GM23338 (cell line): Measurements from ENCODE around the gene GCHFR. TPM values are rescaled to one million over a fixed set of nuclear protein-coding genes. Genes with fewer than 3 reads are reported as not detected.

ENCODE experiments used
- ATAC-seq: fragments of 200-7000 bp; cut with Tn5 transposase; 3 replicates; pipeline ENCODE4 v1.9.1; 2020
- DNase-seq: peaks from one replicate; pipeline ENCODE4 v3.0.0-alpha.2; 2015; ENCODE audit warnings: low spot score
- H2AFZ ChIP-seq: fragments of 200-600 bp; sonication (generic); 2 replicates; pipeline ENCODE4 v1.8.0; 2016; ENCODE audit warnings: antibody characterized with exemption, mild to moderate bottlenecking, moderate library complexity
- H3F3A ChIP-seq: fragments of 200-600 bp; sonication (generic); replicated peaks from 2 replicates; pipeline ENCODE4 v1.8.0; 2017; ENCODE audit warnings: antibody characterized with exemption, mixed run types, low read depth
- H3K27ac ChIP-seq: fragments of 200-600 bp; sonication (generic); 2 replicates; pipeline ENCODE4 v1.6.1; 2016; ENCODE audit warnings: low read depth
- H3K27me3 ChIP-seq: fragments of 200-600 bp; sonication (generic); 2 replicates; pipeline ENCODE4 v1.8.0; 2016; ENCODE audit warnings: mild to moderate bottlenecking, mixed run types, moderate library complexity; ENCODE audit not compliant: insufficient read depth
- H3K36me3 ChIP-seq: fragments of 200-600 bp; sonication (generic); 2 replicates; pipeline ENCODE4 v1.8.0; 2016; ENCODE audit warnings: mild to moderate bottlenecking; ENCODE audit not compliant: insufficient read depth
- H3K4me1 ChIP-seq: fragments of 200-600 bp; sonication (generic); 2 replicates; pipeline ENCODE4 v1.8.0; 2016; ENCODE audit warnings: mild to moderate bottlenecking, moderate library complexity; ENCODE audit not compliant: insufficient read depth
- H3K4me2 ChIP-seq: fragments of 200-600 bp; sonication (generic); 2 replicates; pipeline ENCODE4 v1.7.1; 2017; ENCODE audit warnings: mixed run types
- H3K4me3 ChIP-seq: fragments of 200-600 bp; sonication (generic); 2 replicates; pipeline ENCODE4 v1.6.1; 2016; ENCODE audit warnings: mixed run types
- H3K79me2 ChIP-seq: fragments of 200-600 bp; sonication (generic); replicated peaks from 2 replicates; pipeline ENCODE4 v1.8.0; 2017; ENCODE audit warnings: mild to moderate bottlenecking; ENCODE audit not compliant: insufficient read depth
- H3K9me2 ChIP-seq: fragments of 200-600 bp; sonication (generic); 2 replicates; pipeline ENCODE4 v1.8.0; 2017; ENCODE audit not compliant: insufficient read depth
- H4K20me1 ChIP-seq: fragments of 200-600 bp; sonication (generic); replicated peaks from 2 replicates; pipeline ENCODE4 v1.8.0; 2017; ENCODE audit warnings: mild to moderate bottlenecking; ENCODE audit not compliant: insufficient read depth
- H3K27ac Mint-ChIP-seq: 2 replicates; pipeline ENCODE4 v1.8.0; 2020; ENCODE audit warnings: inconsistent platforms, mild to moderate bottlenecking, moderate library complexity, mixed read lengths
- H3K27me3 Mint-ChIP-seq: 3 replicates; pipeline ENCODE4 v1.8.0; 2022; ENCODE audit warnings: low read depth, mild to moderate bottlenecking, moderate library complexity, mixed read lengths, inconsistent platforms; ENCODE audit not compliant: insufficient read depth, poor library complexity
- H3K36me3 Mint-ChIP-seq: 3 replicates; pipeline ENCODE4 v1.8.0; 2021; ENCODE audit warnings: low read depth, mild to moderate bottlenecking, inconsistent platforms, moderate library complexity, mixed read lengths
- H3K4me1 Mint-ChIP-seq: 3 replicates; pipeline ENCODE4 v1.8.0; 2020; ENCODE audit warnings: mild to moderate bottlenecking, inconsistent platforms, mixed read lengths
- H3K4me3 Mint-ChIP-seq: 3 replicates; pipeline ENCODE4 v1.8.0; 2021; ENCODE audit warnings: moderate library complexity, mild to moderate bottlenecking, inconsistent platforms, mixed read lengths
- H3K9me3 Mint-ChIP-seq: 3 replicates; pipeline ENCODE4 v1.8.0; 2020; ENCODE audit warnings: moderate library complexity, mild to moderate bottlenecking, inconsistent platforms, mixed read lengths
- CREB1 ChIP-seq: fragments of 250-450 bp; sonication (Bioruptor Pico); IDR thresholded peaks from 2 replicates; pipeline ENCODE4 v1.5.0; 2020; ENCODE audit warnings: low read depth, mild to moderate bottlenecking, moderate library complexity
- CTCF ChIP-seq, 2 experiments: fragments of 200-600 bp in 1 of 2; sonication (generic) in 1 of 2; conservative IDR thresholded peaks; 2 replicates each; pipeline versions ENCODE4 v1.5.1 to v1.6.1; 2016 to 2017; ENCODE audit warnings: antibody characterized with exemption in 2 of 2, low read depth in 2 of 2, mild to moderate bottlenecking in 2 of 2, moderate library complexity in 1 of 2
- JUNB ChIP-seq: IDR thresholded peaks from one replicate; pipeline ENCODE4 v1.6.1; 2016; ENCODE audit warnings: antibody characterized with exemption; ENCODE audit not compliant: unreplicated experiment
- POLR2AphosphoS5 ChIP-seq: IDR thresholded peaks from 2 replicates; pipeline ENCODE4 v1.6.1; 2016; ENCODE audit warnings: antibody characterized with exemption, low read depth
- REST ChIP-seq: IDR thresholded peaks from one replicate; pipeline ENCODE4 v1.6.1; 2018; ENCODE audit warnings: antibody characterized with exemption; ENCODE audit not compliant: unreplicated experiment
- ZNF331 ChIP-seq: fragments of 250-450 bp; sonication (Bioruptor Pico); IDR thresholded peaks from 2 replicates; pipeline ENCODE4 v1.5.0; 2020; ENCODE audit warnings: low read depth, mild to moderate bottlenecking, moderate library complexity
- ZNF462 ChIP-seq: fragments of 250-450 bp; sonication (Bioruptor Pico); IDR thresholded peaks from 2 replicates; pipeline ENCODE4 v1.5.0; 2020; ENCODE audit warnings: mild to moderate bottlenecking, moderate library complexity
- polyA plus RNA-seq: library from polyadenylated mRNA; unstranded; fragments of >200 nt; fragmentation: Nextera tagmentation; extraction: Ambion mirVana; gene quantifications from 2 replicates; pipeline ENCODE4 v1.2.1, GENCODE V29; 2016
- total RNA-seq: library from RNA; depleted of rRNA; stranded (reverse); fragments of >200 nt; shearing (Covaris generic); gene quantifications from 2 replicates; pipeline ENCODE4 v1.2.3, GENCODE V29; 2014

The GCHFR gene
- total and polyA plus RNA-seq, 2 experiments from 2014 or later: 38.9 to 44.2 TPM

GRCh38 chr15:40787991-40788390, 24.1 kb downstream of the GCHFR start:
- H2AFZ ChIP-seq: no peak overlapping the region
- H3K27ac Mint-ChIP-seq: peak overlapping the region; percentile 86
- 0 out of 2 replicates have a peak, but pooled peaks cover 3% of the 10 kb centered on the region for H4K20me1 ChIP-seq
- ATAC-seq: peak; percentile 13
- H3K79me2 ChIP-seq: peaks cover 33% of the 10 kb centered on the region
- peak overlapping the region; percentile 72 for H3K4me2 ChIP-seq
- H3K9me3 Mint-ChIP-seq: no peaks in the 10 kb centered on the region
- H3K4me1 ChIP-seq: peaks cover 52% of the 10 kb centered on the region
- no peaks in the 10 kb centered on the region for H3K36me3 ChIP-seq
- peak overlapping the region; percentile 41; the same call in 1 of the 2 replicates for H3K4me3 ChIP-seq
- peak overlapping the region; percentile 60 for H3K4me3 Mint-ChIP-seq
- TF ChIP-seq ZNF462: no peak
- H3F3A ChIP-seq: peaks cover 9% of the 10 kb centered on the region; the same call in 1 of the 2 replicates
- peaks cover 7% of the 10 kb centered on the region; the same call in 2 of the 3 replicates for H3K36me3 Mint-ChIP-seq
- H3K27me3 ChIP-seq: no peaks in the 10 kb centered on the region
- peaks cover 13% of the 10 kb centered on the region for H3K27me3 Mint-ChIP-seq
- DNase-seq: peak; percentile 37
- peak overlapping the region; percentile 16; the same call in 1 of the 2 replicates for H3K27ac ChIP-seq
- peaks cover 59% of the 10 kb centered on the region for H3K4me1 Mint-ChIP-seq
- no peaks in the 10 kb centered on the region for H3K9me2 ChIP-seq

GRCh38 chr15:40789119-40789518, 25.3 kb downstream of the GCHFR start:
- no peaks in the 10 kb centered on the region for H3K9me3 Mint-ChIP-seq
- no peak overlapping the region for H3K4me3 ChIP-seq
- no peak overlapping the region for H2AFZ ChIP-seq
- peaks cover 12% of the 10 kb centered on the region; the same call in 2 of the 3 replicates for H3K36me3 Mint-ChIP-seq
- H3K27ac ChIP-seq: 0 out of 2 replicates have a peak overlapping the region, but pooled peaks have one; percentile 72
- peaks cover 48% of the 10 kb centered on the region for H3K4me1 ChIP-seq
- DNase-seq (peak; percentile 28), ATAC-seq (peak; percentile 13)
- H3K4me3 Mint-ChIP-seq: peak overlapping the region; percentile 3; the same call in 1 of the 3 replicates
- H3K9me2 ChIP-seq: no peaks in the 10 kb centered on the region
- peaks cover 33% of the 10 kb centered on the region for H3K79me2 ChIP-seq
- 0 out of 2 replicates have a peak, but pooled peaks cover 3% of the 10 kb centered on the region for H4K20me1 ChIP-seq
- no peaks in the 10 kb centered on the region for H3K27me3 ChIP-seq
- H3K4me1 Mint-ChIP-seq: peaks cover 60% of the 10 kb centered on the region
- no peaks in the 10 kb centered on the region for H3K36me3 ChIP-seq
- peak overlapping the region; percentile 61 for H3K4me2 ChIP-seq
- H3F3A ChIP-seq: peaks cover 9% of the 10 kb centered on the region; the same call in 1 of the 2 replicates
- H3K27ac Mint-ChIP-seq: peak overlapping the region; percentile 49; the same call in 1 of the 2 replicates
- H3K27me3 Mint-ChIP-seq: peaks cover 13% of the 10 kb centered on the region
- no peak for TF ChIP-seq CTCF (conservative IDR thresholded peaks at IDR 0.05; ENCODE audit: low read depth in 2 of 2)
- no peak for TF ChIP-seq JUNB
- no peak for TF ChIP-seq POLR2AphosphoS5
- no peak for TF ChIP-seq REST
- no peak for TF ChIP-seq CREB1 (CRISPR knock-in tag)
- no peak for TF ChIP-seq ZNF331 (CRISPR knock-in tag)
